Thyroid gland (tissue), 4 donors: ENCODE data around the gene TNFSF4.

Source experiments
- POLR2A ChIP-seq, 2 donors: fragments of 450-650 bp; IDR thresholded peaks; one replicate each; pipeline ENCODE4 v1.6.1; 2017; ENCODE audit warnings: antibody characterized with exemption in 2 of 2, mild to moderate bottlenecking in 2 of 2, moderate library complexity in 1 of 2
- TF ChIP-seq, protein P1 (sequence below), 6 experiments: fragments of 200-600 bp in 3 of 6; fragments of 450-650 bp in 3 of 6; sonication (generic) in 3 of 6; IDR thresholded peaks; one replicate each; pipeline ENCODE4 v1.5.1; 2016 to 2019; ENCODE audit warnings: antibody characterized with exemption in 6 of 6, mild to moderate bottlenecking in 2 of 6, inconsistent platforms in 1 of 6, moderate library complexity in 1 of 6

DNA sequence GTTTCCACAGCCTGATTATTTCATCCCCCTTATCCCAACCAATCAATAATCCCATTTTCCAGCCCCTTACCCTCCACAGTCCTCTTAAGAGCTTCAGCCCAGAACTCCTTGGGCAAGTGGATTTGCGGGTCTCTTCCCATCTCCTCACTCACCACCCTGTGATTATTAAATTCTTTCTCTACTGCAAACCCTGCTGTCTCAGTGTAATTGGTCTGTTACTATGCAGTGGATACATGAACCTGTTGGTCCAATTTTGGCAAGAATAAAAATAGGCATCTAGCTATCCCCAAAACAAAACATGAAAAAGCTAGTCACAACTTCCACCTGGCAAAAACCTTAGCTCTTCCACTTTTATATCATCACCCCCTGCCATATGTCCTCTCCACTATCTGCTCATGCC is 36.2 kb upstream of the TNFSF4 start:
- TF ChIP-seq, protein P1, sequence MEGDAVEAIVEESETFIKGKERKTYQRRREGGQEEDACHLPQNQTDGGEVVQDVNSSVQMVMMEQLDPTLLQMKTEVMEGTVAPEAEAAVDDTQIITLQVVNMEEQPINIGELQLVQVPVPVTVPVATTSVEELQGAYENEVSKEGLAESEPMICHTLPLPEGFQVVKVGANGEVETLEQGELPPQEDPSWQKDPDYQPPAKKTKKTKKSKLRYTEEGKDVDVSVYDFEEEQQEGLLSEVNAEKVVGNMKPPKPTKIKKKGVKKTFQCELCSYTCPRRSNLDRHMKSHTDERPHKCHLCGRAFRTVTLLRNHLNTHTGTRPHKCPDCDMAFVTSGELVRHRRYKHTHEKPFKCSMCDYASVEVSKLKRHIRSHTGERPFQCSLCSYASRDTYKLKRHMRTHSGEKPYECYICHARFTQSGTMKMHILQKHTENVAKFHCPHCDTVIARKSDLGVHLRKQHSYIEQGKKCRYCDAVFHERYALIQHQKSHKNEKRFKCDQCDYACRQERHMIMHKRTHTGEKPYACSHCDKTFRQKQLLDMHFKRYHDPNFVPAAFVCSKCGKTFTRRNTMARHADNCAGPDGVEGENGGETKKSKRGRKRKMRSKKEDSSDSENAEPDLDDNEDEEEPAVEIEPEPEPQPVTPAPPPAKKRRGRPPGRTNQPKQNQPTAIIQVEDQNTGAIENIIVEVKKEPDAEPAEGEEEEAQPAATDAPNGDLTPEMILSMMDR (IDR thresholded peaks at IDR 0.05): no peak
- no peak for TF ChIP-seq POLR2A (IDR thresholded peaks at IDR 0.05)
